HG02852 (cell line): ENCODE data around the gene CUX1.
"Not testable (repeated sequence)": the region's sequence is repeated elsewhere in the genome, so short reads cannot be mapped to it uniquely, and the experiment has no call there.

Source experiments
- ATAC-seq: cut with Tn5 transposase; IDR thresholded peaks from one replicate; pipeline ENCODE4 v1.9.1; 2021; ENCODE audit warnings: mild to moderate bottlenecking, moderate library complexity; ENCODE audit not compliant: unreplicated experiment

CUX1 gene

DNA sequence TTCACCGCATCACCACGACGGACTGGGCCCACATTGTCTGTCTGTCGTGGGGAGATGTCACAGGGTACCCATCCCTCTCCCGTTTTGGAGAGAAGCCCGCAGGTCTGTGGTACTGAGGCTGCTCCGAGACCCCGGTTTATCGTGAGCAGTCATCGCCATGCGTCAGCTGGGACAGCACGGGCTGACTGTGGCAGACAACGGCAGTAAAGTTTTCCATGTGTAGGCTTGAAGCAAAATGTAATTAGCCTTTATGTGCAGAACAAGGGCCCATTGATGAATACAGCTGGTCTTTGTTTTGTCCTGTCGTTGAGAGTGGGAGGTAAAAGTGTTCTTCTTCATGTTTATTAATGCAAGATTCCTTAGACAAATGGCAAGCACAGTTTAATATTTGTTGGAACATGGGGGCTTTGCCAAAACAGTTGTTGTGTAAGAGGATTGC lies 301.8 kb downstream of the CUX1 start:
- no peak for ATAC-seq

DNA sequence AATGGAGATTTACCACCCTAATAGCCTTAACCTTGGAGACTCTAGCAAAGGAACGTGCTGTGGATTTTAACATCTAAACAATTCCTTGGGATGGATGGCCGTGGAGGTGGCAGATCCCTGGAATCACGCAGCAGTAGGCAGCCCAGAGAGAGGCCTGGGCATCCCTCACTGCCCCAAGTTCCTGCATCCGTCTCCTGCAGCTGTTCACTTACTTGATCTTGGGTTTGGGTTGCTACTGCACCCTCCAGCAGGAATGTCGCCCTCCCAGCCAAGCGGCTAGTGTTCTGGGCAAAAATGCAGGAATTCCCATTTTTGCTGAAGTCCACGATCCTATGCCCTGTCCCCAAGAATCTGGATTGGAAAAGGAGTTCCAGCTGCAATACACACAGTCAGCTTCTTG lies 302.5 kb downstream of the CUX1 start:
- ATAC-seq: no peak

DNA sequence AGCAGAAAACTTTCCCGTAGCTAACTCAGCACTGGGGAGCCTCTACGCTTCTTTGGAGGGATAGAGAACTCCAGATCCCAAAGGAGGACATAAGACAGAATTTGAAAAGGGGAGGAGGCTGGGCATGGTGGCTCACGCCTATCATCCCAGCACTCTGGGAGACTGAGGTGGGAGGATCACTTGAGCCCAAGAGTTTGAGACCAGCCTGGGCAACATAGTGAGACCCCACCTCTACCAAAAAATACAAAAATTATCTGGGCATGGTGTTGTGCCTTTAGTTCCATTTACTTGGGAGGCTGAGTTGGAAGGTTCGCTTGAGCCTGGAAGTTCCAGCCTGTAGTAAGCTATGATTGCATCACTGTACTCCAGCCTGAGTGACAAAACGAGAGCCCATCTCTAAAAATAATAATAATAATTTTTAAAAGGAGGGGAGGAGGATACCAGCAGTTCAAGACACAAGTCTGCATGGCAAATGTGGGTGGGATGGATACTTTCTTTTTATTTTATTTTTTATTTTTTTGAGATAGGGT lies 303.3 kb downstream of the CUX1 start:
- no peak for ATAC-seq

DNA sequence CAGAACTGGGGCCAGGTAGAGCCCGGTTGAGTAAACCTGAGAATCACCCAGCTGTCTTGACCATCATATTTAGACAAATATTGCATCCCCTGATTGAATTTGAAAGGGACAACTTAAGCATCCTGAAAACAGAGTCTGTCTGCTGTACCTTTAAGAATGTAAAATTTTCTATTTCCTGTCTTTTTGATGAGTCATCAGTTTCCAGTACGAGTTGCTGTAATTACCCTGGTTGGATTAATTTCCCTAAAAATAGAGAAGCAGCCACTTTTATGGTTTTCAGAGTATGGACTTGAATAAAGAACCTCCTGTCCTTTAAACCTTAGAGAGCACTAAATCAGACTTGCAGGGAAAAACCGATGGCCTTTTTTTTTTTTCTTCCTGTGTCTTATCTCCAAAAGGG lies 304.6 kb downstream of the CUX1 start:
- ATAC-seq: no peak

DNA sequence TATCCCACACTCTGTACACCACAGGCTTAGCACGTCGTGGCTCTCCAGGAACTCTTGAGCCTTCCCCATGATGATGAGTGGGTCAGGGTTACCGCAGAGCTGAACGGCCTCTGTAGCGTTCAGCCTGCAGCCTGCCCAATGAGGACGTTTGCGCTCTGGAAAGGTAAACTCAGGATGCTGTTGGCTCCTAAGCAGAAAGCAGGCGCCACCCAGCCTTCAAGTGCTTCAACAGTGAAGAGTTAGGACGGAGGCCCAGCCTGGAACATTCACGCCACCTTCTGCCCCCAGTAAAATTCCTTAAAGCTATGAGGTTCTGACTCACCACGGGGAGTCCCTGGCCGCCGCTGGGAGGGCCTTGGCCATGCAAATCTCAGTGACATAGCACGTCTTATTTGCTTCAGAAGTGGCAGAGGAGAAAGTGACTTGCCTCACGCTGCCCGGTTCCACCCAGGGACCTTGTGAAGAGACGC lies 307.7 kb downstream of the CUX1 start:
- no peak for ATAC-seq

DNA sequence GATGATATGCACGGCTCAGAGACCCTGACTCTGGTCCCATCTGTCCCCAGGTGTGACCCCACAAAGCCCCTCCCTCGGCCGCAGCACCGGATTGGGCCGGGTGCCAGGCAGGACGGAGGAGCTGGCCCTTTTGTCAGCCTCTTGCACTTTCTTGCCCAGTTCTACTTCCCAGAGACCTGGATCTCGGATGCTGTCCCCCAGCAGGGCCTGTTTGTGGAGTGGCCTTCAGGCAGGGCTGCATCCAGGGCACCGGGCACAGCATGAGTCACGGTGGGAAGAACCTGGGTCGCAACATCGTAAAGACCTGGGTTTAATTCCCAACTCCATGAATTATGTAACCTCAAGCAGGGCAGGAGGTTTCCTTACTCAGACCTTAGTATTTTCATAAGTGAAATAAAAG lies 310.9 kb downstream of the CUX1 start:
- no peak for ATAC-seq

DNA sequence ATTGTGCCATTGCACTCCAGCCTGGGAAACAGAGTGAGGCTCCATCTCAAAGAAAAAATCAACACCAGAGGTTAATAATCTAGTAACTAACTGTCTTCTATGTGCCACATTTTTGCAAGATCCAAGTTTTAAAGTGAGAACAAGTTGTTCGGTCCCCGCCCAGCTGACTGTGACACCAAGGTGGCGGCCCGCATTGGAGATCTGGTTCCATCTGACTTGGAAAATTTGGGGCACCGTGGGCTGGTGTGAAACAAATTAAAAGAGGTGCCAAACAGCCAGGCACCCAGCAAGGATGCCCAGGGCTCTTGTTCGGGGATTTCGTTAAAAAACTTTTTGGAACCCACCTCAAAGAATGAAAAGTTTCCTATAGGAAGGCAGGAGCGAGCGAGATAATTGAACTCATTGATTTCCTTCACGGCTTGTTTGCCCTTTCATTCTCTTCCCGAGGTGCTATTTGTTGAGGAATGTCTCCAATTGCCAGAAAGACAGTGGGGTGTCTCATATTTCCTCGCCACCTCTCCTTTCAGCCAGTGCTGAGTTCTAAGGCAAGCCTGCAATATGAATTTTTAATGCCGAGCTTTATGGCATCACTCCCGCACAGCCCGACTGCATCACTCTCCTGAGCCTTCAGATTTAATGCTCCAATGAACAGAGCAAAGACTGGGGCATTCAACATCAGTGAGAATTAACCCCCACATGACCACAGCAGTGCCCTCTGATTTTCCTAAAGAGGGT lies 312.4 kb downstream of the CUX1 start:
- no peak for ATAC-seq

DNA sequence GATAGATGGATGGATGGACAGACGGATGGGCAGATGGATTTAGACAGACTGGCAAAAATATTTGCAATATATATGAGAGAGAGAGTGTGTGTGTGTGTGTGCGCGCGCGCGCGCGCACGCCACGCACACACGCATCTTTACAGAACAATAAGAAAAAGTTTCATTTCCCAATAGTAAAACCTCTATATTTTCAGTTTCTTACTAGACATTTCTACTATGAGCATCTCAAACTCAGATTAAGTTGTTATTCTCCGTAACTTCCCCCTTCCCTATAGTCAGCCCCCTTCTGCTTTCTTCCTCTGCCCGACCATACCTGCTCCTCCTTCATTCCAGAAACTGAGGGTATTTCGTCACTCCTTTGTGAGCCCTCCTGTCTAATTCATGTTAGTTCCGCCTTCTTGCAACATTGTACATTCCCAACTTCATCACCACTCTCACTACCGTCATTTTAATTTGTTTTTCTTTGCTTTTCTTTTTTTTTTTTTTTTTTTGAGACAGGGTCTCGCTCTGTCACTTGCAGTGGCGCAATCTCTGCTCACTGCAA lies 314.9 kb downstream of the CUX1 start:
- ATAC-seq: no peak

DNA sequence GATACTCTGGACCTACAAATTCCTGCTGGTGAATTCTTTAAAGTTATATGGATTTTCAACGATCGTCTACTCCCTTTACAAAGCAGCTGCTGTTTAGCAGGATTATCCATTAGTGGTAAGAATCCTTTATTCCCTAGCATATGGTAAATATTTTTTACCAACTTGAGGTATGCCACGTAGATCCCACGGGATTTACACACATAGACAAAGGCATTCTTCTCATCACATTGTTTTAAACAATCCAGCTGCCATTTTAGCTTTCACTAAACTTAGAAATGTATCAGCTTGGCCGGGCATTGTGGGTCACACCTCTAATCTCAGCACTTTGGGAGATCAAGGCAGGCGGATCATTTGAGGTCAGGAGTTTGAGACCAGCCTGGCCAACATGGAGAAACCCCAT lies 321.2 kb downstream of the CUX1 start:
- ATAC-seq: no peak

DNA sequence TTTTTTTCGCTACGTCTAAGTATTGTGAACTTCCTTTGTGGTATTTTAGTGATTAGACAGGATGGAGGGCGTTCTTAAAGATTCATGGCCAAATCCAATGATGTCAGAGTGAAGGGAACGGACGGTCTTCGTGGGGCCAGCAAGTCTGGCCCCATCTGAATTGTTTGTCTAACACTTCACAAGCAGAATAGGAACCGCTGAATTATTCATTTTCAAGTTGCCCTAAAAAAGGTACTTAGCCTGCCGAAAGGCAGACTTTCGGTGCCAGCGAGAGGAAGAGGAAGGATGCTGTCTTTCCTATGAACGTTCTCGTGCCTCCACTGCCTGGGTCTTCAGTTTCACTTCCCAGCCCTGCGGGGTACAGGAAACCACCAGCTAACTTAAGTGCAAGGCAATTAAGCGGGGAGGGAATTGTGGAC lies 323.5 kb downstream of the CUX1 start:
- no peak for ATAC-seq

DNA sequence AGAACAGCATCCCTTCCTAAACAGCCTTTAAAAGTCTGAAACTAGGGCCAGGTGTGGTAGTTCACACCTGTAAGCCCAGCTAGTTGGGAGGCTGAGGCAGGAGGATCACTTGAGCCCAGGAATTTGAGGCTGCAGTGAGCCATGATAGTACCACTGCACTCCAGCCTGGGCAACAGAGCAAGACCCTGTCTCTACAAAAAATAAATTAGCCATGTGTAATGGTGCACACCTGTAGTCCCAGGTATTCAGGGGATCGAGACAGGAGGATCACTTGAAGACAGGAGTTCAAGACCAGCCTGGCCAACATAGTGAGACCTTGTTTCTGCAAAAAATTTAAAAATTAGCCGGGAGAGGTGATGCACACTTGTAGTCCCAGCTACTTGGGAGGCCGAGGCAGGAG lies 325.0 kb downstream of the CUX1 start:
- ATAC-seq: not testable (repeated sequence)

DNA sequence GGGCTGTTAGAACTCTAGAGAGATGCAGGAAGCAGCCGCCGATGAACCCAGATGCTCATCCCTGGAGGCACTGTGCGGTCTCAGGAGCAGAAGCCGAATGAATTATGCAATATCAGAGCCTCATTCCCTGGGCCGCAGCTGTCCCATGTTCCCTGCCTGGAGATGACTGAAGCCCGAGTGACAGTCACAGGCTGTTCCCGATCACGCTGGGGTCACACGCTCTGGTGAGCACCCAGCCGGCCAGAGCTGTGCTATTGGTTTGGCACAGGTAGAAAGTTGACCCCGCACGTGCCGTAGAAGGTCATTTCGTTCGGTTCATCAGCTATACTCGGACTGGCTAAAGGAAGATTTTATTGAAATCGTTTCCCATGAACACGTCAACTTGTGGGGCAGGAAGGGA lies 328.7 kb downstream of the CUX1 start:
- no peak for ATAC-seq

DNA sequence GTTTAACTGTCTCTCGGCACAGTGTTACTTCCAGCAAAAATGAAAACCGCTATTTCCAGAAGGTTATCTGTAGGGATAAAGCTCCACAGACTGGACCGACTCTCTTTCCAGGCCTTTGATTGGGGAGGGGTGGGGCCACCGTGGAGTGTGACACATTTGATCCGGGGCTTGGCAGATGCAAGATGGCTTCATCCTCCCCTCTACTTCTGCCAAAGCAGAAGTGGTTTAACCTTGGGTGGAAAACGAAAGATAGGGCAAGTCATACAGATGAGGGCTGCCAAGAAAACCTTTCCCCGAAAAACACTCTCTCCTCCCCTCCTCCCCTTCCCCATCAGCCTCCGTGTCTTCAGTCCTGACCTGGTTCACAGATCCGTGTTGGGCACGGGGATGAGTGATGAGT lies 329.6 kb downstream of the CUX1 start:
- ATAC-seq: no peak

DNA sequence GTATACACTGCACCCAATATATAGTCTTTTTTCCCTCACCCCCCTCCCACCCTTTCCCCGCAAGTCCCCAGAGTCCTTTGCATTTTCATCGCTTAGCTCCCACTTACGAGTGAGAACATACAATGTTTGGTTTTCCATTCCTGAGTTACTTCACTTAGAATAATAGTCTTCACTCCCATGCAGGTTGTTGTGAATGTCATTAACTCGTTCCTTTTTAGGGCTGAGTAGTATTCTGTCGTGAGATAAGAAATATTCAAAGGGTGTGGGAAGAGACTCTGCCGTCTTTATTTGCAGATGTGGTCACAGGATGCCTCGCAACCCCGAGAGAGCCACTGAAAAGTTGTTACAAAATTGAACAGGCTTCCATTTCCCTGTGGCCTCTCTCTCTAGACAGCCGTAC lies 331.4 kb downstream of the CUX1 start:
- no peak for ATAC-seq

DNA sequence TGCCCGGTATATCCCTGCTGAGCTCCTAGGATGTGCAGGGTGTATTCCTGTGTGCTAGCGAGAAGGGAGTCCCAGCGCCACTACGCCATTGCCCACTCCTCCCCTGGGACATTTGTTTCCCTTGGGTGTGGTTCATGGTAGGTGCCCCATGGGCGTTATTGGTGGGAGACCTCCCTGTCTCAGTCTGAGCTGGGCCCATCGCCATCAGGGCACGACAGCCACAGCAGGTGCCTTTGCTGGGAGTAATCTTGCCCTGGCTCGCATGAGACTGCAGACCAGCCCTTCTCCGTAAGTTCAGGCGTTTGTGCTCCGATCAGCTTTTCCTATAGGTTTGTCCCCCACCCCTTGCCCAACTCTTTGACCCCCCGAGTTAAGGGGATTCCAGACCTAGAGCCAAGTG lies 332.0 kb downstream of the CUX1 start:
- no peak for ATAC-seq

DNA sequence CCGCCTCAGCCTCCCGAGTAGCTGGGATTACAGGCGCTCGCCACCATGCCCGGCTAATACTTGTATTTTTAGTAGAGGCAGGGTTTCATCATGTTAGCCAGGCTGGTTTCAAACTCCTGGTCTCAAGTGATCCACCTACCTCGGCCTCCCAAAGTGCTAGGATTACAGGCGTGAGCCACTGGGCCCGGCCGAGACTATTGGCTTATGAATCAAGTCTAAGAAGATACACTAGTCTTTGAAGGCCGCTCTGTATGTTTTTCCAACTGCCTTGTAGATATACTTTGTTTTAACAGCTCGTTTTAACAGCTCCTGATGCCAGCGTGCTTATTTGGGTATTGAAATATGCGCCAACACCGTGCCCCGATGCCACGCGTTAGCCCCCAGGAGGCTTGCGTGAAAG lies 332.8 kb downstream of the CUX1 start:
- ATAC-seq: no peak

DNA sequence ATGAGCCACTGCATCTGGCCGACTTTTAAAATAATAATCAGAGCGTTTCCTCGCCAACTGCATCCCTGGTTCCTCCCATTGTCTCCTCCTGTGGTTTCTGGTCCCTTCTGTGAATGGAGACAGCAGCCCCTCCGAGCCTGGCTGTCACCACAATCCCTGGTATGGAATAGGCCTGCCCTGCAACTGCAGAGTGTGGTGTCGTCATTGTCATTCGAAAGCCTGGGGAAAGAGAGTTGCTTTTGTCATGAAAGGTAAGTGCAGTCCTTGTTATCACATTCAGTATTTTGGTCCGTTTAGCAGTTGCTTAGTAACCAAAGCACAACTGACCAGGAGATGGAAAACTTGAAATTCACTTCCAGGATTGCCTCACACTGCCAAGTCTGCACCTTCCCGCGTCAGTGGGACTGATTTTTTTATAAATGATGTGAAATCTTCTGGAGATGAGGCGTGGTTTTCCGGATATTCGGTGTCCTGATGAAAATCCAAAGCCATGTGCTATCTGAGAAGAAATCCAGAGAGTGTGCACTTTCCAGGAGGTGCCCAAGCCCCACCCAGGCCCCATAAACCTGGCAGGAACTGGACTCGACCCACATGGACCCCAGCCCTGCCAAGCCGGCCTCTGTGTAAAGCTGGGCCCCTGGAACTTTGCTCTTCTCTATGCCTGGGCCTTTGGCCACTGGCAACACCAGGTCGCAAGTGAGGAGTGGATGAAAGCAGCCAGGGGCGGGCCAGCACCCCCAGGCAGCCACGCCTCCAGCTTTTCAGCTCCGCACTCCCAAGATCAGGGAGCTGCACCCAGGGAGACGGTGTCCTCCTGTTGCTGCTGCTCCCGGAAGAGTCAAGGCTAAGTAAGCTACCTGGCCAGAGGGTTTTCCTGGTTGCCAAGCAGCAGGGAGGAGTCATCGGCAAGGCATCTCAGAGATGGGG lies 335.5 kb downstream of the CUX1 start:
- ATAC-seq: no peak

DNA sequence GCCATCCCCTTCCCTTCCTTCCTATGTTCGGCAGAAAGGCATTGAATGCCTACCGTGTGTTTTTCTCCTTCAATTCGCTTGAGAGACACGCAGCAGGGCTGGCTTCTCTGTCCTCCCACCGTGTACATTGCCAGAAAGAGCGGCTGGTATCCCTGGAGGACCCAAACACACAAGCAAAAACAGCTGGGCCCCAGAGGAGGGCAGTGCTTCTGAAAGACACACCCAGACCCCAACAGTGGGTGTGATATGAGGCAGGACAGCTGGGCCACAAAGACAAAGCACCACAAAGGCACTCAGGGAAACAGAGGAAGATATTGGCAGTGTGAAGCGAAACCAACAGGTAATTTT lies 336.1 kb downstream of the CUX1 start:
- ATAC-seq: no peak

DNA sequence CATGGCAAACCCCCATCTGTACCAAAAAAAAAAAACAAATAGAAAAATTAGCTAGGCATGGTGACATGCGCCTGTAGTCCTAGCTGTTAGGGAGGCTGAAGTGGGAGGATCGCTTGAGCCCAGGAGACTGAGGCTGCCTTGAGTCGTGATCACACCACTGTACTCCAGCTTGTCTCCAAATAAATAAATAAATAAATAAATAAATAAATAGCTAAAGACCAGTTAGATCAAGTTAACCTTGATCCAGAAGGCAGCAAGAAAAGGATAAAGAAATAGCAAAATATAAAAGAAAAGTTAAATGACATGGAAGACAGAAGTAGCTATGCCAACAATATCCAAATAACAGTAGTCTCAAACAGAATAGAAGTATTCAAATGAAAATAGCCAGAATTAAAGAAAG lies 337.0 kb downstream of the CUX1 start:
- no peak for ATAC-seq

DNA sequence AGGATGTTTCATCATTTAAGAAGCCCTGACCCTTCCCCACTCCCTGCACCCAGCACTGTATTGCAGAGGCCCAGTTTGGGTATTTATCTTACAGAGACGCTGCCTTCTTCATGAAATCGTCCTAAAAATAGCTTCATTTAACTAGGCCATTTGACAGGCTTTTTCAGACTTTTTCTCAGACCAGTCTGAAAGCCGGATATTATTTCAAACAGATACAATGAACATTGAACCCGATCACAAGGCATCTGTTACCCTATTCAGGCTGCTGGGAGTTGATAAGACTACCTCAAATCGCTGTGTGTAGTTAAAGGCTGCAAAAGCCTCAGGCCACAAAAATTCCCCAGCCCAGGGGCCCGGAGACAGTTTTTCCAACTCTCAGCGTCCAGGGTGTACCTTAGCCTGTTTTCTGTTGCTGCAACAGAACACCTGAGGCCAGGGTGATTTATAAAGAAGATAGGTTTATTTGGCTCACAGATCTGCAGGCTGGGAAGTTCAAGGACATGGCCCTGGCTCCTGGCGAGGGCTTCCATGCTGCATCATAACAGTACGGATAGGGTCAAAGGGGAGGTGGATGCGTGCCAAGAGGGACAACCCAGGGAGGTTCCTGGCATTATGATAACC lies 338.5 kb downstream of the CUX1 start:
- no peak for ATAC-seq

DNA sequence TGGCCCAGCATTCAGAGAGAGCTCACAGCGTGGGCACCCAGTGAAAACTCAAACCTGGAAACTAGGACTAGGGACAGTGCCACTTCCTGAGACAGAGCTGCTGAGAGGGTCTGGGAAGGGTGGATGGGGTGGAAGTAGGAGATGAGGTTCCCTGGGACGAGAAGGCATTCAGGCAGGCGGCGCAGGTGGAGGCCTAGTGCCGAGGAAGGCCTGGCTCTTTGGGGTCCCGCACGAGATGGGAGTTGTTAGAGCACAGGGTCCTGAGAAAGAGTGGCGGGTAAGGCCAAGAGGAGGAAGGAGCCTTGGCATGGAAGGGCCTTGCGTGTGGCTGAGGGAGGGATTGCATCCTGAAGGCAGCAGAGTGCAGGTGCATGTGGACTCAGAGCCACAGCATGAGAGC lies 339.4 kb downstream of the CUX1 start:
- ATAC-seq: no peak
